WTC11 (cell line): ENCODE results near the gene AMMECR1. TPM values are rescaled to one million over a fixed set of nuclear protein-coding genes. Genes with fewer than 3 reads are reported as not detected.

Experiments used
- ATAC-seq: fragments of 200-7000 bp; cut with Tn5 transposase; 2 replicates; pipeline ENCODE4 v1.10.0; 2021; ENCODE audit warnings: mild to moderate bottlenecking, moderate library complexity
- CTCF ChIA-PET: fragments of 300-600 bp; sonication (Branson Sonifier 250); formaldehyde crosslinking; loops from one replicate; lab custom pipeline; 2021; ENCODE audit warnings: antibody characterized with exemption; lab: Charles Lee
- POLR2A ChIA-PET: fragments of 350-600 bp; sonication (Branson Sonifier 250); formaldehyde crosslinking; loops from one replicate; lab custom pipeline; 2021; ENCODE audit warnings: antibody characterized with exemption; lab: Charles Lee
- DNase-seq: peaks from one replicate; pipeline ENCODE4 v3.0.0; 2021; ENCODE audit warnings: low spot score
- H3K27ac Mint-ChIP-seq: 2 replicates; pipeline ENCODE4 v1.8.0; 2021; ENCODE audit warnings: mixed read lengths
- H3K27me3 Mint-ChIP-seq: 2 replicates; pipeline ENCODE4 v1.8.0; 2021; ENCODE audit warnings: low read depth, mild to moderate bottlenecking, moderate library complexity, mixed read lengths
- H3K36me3 Mint-ChIP-seq: 2 replicates; pipeline ENCODE4 v1.8.0; 2021; ENCODE audit warnings: mixed read lengths
- H3K4me1 Mint-ChIP-seq: 2 replicates; pipeline ENCODE4 v1.8.0; 2022; ENCODE audit warnings: mixed read lengths
- H3K4me3 Mint-ChIP-seq: 2 replicates; pipeline ENCODE4 v1.8.0; 2021; ENCODE audit warnings: mild to moderate bottlenecking, moderate library complexity, mixed read lengths
- H3K9me3 Mint-ChIP-seq: 2 replicates; pipeline ENCODE4 v1.8.0; 2021; ENCODE audit warnings: mixed read lengths
- ATF1 ChIP-seq: sonication (generic); formaldehyde crosslinking; IDR thresholded peaks from 2 replicates; pipeline ENCODE4 v1.8.1; 2023; ENCODE audit warnings: mild to moderate bottlenecking, moderate library complexity, missing genetic modification reagents
- CBFB ChIP-seq: sonication (generic); formaldehyde crosslinking; IDR thresholded peaks from 2 replicates; pipeline ENCODE4 v1.8.1; 2022; ENCODE audit warnings: mild to moderate bottlenecking, low read depth, missing genetic modification reagents
- EMX1 ChIP-seq: fragments of 250-450 bp; sonication (Bioruptor Pico); IDR thresholded peaks from 2 replicates; pipeline ENCODE4 v1.8.0; 2021; ENCODE audit warnings: mild to moderate bottlenecking
- FOXJ3 ChIP-seq: sonication (generic); formaldehyde crosslinking; IDR thresholded peaks from 2 replicates; pipeline ENCODE4 v1.9.0; 2021; ENCODE audit warnings: missing genetic modification reagents, mild to moderate bottlenecking, borderline replicate concordance
- GABPB1 ChIP-seq: sonication (generic); formaldehyde crosslinking; IDR thresholded peaks from 2 replicates; pipeline ENCODE4 v1.8.1; 2023; ENCODE audit warnings: mild to moderate bottlenecking, missing genetic modification reagents
- MYBL2 ChIP-seq: sonication (generic); formaldehyde crosslinking; IDR thresholded peaks from 2 replicates; pipeline ENCODE4 v1.8.1; 2023; ENCODE audit warnings: mild to moderate bottlenecking, moderate library complexity, missing genetic modification reagents
- NFE2L1 ChIP-seq: sonication (generic); formaldehyde crosslinking; IDR thresholded peaks from 2 replicates; pipeline ENCODE4 v1.8.1; 2023; ENCODE audit warnings: missing genetic modification reagents
- OVOL2 ChIP-seq: fragments of 250-450 bp; sonication (Bioruptor Pico); IDR thresholded peaks from 2 replicates; pipeline ENCODE4 v1.9.0; 2021; ENCODE audit warnings: mild to moderate bottlenecking, borderline replicate concordance
- SP1 ChIP-seq: sonication (generic); formaldehyde crosslinking; conservative IDR thresholded peaks from 2 replicates; pipeline ENCODE4 v1.8.1; 2022; ENCODE audit warnings: missing genetic modification reagents
- ZNF138 ChIP-seq: sonication (generic); formaldehyde crosslinking; conservative IDR thresholded peaks from 2 replicates; pipeline ENCODE4 v1.8.1; 2022; ENCODE audit warnings: mild to moderate bottlenecking, moderate library complexity, missing genetic modification reagents
- ZNF671 ChIP-seq: fragments of 250-450 bp; sonication (Bioruptor Pico); IDR thresholded peaks from 2 replicates; pipeline ENCODE4 v1.8.0; 2021; ENCODE audit warnings: mild to moderate bottlenecking
- total RNA-seq: library from RNA; stranded (reverse); gene quantifications from 3 replicates; pipeline ENCODE4 v1.2.3, GENCODE V29; 2021
- TF ChIP-seq, protein P1 (sequence below): sonication (generic); formaldehyde crosslinking; IDR thresholded peaks from 2 replicates; pipeline ENCODE4 v1.8.0; 2022; ENCODE audit warnings: mild to moderate bottlenecking, missing genetic modification reagents
- TF ChIP-seq, protein P2 (sequence below): sonication (generic); formaldehyde crosslinking; IDR thresholded peaks from 2 replicates; pipeline ENCODE4 v1.8.1; 2023; ENCODE audit warnings: mild to moderate bottlenecking, missing genetic modification reagents
- TF ChIP-seq, protein P3 (sequence below): sonication (generic); formaldehyde crosslinking; IDR thresholded peaks from 2 replicates; pipeline ENCODE4 v1.8.1; 2023; ENCODE audit warnings: mild to moderate bottlenecking, missing genetic modification reagents, borderline replicate concordance
- TF ChIP-seq, protein P4 (sequence below): sonication (generic); formaldehyde crosslinking; conservative IDR thresholded peaks from 2 replicates; pipeline ENCODE4 v1.8.1; 2023; ENCODE audit warnings: mild to moderate bottlenecking, low read depth, missing genetic modification reagents, moderate library complexity
- TF ChIP-seq, protein P5 (sequence below): sonication (generic); formaldehyde crosslinking; IDR thresholded peaks from 2 replicates; pipeline ENCODE4 v1.8.0; 2022; ENCODE audit warnings: mild to moderate bottlenecking, missing genetic modification reagents
- TF ChIP-seq, protein P6 (sequence below): sonication (generic); formaldehyde crosslinking; IDR thresholded peaks from 2 replicates; pipeline ENCODE4 v1.8.0; 2023; ENCODE audit warnings: mild to moderate bottlenecking, missing genetic modification reagents
- TF ChIP-seq, protein P7 (sequence below): fragments of 250-450 bp; sonication (Bioruptor Pico); IDR thresholded peaks from 2 replicates; pipeline ENCODE4 v1.9.0; 2021; ENCODE audit warnings: mild to moderate bottlenecking, borderline replicate concordance
- TF ChIP-seq, protein P8 (sequence below): fragments of 250-450 bp; sonication (Bioruptor Pico); IDR thresholded peaks from 2 replicates; pipeline ENCODE4 v1.9.0; 2021; ENCODE audit warnings: moderate library complexity, mild to moderate bottlenecking, inconsistent platforms, borderline replicate concordance

AMMECR1 gene
- total RNA-seq, 1 experiment from 2014 or later: 18.1 TPM

DNA sequence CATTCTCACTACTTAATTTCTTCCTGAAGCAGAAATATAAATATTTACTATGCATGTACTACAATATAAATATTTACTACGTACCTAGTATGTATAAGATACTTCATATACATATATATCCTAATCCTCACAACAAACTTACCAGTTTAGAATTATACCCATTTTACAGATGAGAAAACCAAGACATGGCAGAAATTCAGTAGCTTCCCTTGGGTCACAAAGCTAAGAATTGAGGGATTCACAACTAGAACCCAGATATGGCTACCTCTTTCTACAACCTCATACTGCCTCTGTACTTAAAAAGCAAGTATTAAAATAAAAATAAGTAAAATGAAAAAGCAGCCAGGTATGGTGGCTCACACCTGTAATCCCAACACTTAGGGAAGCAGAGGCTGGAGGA lies 65.9 kb downstream of the AMMECR1 start (continued):
- no peak for TF ChIP-seq MYBL2 (CRISPR knock-in tag)
- TF ChIP-seq FOXJ3 (CRISPR knock-in tag): no peak
- TF ChIP-seq, protein P1, sequence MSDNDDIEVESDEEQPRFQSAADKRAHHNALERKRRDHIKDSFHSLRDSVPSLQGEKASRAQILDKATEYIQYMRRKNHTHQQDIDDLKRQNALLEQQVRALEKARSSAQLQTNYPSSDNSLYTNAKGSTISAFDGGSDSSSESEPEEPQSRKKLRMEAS (CRISPR knock-in tag): no peak
- TF ChIP-seq, protein P2, sequence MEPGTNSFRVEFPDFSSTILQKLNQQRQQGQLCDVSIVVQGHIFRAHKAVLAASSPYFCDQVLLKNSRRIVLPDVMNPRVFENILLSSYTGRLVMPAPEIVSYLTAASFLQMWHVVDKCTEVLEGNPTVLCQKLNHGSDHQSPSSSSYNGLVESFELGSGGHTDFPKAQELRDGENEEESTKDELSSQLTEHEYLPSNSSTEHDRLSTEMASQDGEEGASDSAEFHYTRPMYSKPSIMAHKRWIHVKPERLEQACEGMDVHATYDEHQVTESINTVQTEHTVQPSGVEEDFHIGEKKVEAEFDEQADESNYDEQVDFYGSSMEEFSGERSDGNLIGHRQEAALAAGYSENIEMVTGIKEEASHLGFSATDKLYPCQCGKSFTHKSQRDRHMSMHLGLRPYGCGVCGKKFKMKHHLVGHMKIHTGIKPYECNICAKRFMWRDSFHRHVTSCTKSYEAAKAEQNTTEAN (CRISPR knock-in tag): no peak

DNA sequence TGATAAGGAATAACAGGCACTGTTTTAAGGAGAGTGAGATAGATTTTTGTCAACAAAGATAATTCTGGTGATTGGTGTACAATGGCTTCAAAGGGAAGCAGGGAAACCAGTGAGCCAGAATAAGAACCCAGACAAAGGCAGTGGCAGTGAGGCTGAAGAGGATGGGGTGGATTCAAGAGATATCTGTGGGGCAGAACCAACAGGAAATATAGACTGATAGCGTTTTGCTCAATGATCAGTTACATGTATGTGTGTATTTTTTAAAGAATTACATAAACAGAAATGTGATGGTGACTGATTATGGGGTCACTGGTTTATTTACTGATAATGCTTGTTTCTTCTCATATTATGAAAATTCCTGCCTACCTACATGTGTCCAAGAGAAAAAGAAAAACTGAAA lies 66.4 kb downstream of the AMMECR1 start:
- ChIA-PET CTCF (no interaction called here), POLR2A (no interaction called here)
- Mint-ChIP-seq H3K36me3 (no peaks in the 10 kb centered on the region), H3K4me1 (peaks cover 18% of the 10 kb centered on the region), H3K9me3 (no peaks in the 10 kb centered on the region), H3K27ac (no peak overlapping the region), H3K4me3 (no peak overlapping the region), H3K27me3 (no peaks in the 10 kb centered on the region)
- DNase-seq (no peak), ATAC-seq (no peak)
- TF ChIP-seq ZNF138 (no peak), EMX1 (CRISPR knock-in tag) (no peak), GABPB1 (CRISPR knock-in tag) (no peak), NFE2L1 (CRISPR knock-in tag) (no peak), ATF1 (CRISPR knock-in tag) (no peak), SP1 (CRISPR knock-in tag) (no peak), CBFB (no peak), OVOL2 (CRISPR knock-in tag) (no peak), ZNF671 (CRISPR knock-in tag) (no peak)
- TF ChIP-seq, protein P3, sequence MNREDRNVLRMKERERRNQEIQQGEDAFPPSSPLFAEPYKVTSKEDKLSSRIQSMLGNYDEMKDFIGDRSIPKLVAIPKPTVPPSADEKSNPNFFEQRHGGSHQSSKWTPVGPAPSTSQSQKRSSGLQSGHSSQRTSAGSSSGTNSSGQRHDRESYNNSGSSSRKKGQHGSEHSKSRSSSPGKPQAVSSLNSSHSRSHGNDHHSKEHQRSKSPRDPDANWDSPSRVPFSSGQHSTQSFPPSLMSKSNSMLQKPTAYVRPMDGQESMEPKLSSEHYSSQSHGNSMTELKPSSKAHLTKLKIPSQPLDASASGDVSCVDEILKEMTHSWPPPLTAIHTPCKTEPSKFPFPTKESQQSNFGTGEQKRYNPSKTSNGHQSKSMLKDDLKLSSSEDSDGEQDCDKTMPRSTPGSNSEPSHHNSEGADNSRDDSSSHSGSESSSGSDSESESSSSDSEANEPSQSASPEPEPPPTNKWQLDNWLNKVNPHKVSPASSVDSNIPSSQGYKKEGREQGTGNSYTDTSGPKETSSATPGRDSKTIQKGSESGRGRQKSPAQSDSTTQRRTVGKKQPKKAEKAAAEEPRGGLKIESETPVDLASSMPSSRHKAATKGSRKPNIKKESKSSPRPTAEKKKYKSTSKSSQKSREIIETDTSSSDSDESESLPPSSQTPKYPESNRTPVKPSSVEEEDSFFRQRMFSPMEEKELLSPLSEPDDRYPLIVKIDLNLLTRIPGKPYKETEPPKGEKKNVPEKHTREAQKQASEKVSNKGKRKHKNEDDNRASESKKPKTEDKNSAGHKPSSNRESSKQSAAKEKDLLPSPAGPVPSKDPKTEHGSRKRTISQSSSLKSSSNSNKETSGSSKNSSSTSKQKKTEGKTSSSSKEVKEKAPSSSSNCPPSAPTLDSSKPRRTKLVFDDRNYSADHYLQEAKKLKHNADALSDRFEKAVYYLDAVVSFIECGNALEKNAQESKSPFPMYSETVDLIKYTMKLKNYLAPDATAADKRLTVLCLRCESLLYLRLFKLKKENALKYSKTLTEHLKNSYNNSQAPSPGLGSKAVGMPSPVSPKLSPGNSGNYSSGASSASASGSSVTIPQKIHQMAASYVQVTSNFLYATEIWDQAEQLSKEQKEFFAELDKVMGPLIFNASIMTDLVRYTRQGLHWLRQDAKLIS (CRISPR knock-in tag): no peak
- TF ChIP-seq, protein P4, sequence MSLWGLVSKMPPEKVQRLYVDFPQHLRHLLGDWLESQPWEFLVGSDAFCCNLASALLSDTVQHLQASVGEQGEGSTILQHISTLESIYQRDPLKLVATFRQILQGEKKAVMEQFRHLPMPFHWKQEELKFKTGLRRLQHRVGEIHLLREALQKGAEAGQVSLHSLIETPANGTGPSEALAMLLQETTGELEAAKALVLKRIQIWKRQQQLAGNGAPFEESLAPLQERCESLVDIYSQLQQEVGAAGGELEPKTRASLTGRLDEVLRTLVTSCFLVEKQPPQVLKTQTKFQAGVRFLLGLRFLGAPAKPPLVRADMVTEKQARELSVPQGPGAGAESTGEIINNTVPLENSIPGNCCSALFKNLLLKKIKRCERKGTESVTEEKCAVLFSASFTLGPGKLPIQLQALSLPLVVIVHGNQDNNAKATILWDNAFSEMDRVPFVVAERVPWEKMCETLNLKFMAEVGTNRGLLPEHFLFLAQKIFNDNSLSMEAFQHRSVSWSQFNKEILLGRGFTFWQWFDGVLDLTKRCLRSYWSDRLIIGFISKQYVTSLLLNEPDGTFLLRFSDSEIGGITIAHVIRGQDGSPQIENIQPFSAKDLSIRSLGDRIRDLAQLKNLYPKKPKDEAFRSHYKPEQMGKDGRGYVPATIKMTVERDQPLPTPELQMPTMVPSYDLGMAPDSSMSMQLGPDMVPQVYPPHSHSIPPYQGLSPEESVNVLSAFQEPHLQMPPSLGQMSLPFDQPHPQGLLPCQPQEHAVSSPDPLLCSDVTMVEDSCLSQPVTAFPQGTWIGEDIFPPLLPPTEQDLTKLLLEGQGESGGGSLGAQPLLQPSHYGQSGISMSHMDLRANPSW (CRISPR knock-in tag): no peak
- TF ChIP-seq, protein P5, sequence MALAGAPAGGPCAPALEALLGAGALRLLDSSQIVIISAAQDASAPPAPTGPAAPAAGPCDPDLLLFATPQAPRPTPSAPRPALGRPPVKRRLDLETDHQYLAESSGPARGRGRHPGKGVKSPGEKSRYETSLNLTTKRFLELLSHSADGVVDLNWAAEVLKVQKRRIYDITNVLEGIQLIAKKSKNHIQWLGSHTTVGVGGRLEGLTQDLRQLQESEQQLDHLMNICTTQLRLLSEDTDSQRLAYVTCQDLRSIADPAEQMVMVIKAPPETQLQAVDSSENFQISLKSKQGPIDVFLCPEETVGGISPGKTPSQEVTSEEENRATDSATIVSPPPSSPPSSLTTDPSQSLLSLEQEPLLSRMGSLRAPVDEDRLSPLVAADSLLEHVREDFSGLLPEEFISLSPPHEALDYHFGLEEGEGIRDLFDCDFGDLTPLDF: no peak
- TF ChIP-seq, protein P6, sequence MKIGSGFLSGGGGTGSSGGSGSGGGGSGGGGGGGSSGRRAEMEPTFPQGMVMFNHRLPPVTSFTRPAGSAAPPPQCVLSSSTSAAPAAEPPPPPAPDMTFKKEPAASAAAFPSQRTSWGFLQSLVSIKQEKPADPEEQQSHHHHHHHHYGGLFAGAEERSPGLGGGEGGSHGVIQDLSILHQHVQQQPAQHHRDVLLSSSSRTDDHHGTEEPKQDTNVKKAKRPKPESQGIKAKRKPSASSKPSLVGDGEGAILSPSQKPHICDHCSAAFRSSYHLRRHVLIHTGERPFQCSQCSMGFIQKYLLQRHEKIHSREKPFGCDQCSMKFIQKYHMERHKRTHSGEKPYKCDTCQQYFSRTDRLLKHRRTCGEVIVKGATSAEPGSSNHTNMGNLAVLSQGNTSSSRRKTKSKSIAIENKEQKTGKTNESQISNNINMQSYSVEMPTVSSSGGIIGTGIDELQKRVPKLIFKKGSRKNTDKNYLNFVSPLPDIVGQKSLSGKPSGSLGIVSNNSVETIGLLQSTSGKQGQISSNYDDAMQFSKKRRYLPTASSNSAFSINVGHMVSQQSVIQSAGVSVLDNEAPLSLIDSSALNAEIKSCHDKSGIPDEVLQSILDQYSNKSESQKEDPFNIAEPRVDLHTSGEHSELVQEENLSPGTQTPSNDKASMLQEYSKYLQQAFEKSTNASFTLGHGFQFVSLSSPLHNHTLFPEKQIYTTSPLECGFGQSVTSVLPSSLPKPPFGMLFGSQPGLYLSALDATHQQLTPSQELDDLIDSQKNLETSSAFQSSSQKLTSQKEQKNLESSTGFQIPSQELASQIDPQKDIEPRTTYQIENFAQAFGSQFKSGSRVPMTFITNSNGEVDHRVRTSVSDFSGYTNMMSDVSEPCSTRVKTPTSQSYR (CRISPR knock-in tag): no peak
- TF ChIP-seq, protein P7, sequence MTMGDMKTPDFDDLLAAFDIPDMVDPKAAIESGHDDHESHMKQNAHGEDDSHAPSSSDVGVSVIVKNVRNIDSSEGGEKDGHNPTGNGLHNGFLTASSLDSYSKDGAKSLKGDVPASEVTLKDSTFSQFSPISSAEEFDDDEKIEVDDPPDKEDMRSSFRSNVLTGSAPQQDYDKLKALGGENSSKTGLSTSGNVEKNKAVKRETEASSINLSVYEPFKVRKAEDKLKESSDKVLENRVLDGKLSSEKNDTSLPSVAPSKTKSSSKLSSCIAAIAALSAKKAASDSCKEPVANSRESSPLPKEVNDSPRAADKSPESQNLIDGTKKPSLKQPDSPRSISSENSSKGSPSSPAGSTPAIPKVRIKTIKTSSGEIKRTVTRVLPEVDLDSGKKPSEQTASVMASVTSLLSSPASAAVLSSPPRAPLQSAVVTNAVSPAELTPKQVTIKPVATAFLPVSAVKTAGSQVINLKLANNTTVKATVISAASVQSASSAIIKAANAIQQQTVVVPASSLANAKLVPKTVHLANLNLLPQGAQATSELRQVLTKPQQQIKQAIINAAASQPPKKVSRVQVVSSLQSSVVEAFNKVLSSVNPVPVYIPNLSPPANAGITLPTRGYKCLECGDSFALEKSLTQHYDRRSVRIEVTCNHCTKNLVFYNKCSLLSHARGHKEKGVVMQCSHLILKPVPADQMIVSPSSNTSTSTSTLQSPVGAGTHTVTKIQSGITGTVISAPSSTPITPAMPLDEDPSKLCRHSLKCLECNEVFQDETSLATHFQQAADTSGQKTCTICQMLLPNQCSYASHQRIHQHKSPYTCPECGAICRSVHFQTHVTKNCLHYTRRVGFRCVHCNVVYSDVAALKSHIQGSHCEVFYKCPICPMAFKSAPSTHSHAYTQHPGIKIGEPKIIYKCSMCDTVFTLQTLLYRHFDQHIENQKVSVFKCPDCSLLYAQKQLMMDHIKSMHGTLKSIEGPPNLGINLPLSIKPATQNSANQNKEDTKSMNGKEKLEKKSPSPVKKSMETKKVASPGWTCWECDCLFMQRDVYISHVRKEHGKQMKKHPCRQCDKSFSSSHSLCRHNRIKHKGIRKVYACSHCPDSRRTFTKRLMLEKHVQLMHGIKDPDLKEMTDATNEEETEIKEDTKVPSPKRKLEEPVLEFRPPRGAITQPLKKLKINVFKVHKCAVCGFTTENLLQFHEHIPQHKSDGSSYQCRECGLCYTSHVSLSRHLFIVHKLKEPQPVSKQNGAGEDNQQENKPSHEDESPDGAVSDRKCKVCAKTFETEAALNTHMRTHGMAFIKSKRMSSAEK (CRISPR knock-in tag): no peak
- TF ChIP-seq, protein P8, sequence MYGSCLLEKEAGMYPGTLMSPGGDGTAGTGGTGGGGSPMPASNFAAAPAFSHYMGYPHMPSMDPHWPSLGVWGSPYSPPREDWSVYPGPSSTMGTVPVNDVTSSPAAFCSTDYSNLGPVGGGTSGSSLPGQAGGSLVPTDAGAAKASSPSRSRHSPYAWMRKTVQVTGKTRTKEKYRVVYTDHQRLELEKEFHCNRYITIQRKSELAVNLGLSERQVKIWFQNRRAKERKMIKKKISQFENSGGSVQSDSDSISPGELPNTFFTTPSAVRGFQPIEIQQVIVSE: no peak
